GM19043 (cell line): Measurements from ENCODE around the gene PAX3.

Source experiments
- ATAC-seq: cut with Tn5 transposase; IDR thresholded peaks from one replicate; pipeline ENCODE4 v1.9.1; 2021; ENCODE audit warnings: low read depth; ENCODE audit not compliant: unreplicated experiment

Gene PAX3

DNA sequence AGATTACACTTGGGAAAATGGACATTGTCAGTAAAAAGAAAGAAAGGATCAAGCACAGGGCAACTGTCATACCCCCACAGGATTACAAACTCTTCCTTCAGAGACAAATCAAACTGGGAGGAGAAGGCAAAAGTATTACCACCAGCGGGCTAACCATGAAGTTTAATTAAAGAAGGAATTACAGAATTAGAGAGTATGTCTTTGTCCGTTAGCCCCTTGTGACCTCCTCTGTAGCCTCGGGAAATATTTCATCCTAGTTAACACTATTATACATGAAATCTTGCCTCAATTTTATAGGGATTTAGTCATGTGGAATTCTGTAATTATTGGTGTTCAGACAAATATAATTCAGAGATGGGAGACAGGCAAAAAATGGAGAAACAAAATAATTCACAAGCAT is 60.7 kb downstream of the PAX3 start:
- ATAC-seq, result no peak

DNA sequence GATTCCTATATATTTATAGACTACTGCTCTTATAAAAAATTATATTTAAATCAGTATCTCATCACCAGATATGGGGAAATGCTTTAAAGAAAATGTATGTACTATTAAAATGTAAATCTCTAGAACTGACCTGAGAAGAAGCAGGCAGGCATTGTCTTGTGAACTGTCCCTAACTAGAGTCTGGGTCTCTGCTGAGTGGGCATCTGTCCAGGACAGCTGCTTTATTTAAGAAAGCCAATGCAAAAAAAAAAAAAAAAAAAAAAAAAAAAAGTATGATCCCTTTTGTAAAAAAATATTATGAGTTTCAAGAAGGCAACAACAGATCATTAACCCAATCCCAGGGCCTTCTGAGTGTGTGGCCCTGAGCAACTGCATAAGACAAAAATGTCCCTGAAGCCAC is 66.0 kb downstream of the PAX3 start:
- ATAC-seq, result no peak

DNA sequence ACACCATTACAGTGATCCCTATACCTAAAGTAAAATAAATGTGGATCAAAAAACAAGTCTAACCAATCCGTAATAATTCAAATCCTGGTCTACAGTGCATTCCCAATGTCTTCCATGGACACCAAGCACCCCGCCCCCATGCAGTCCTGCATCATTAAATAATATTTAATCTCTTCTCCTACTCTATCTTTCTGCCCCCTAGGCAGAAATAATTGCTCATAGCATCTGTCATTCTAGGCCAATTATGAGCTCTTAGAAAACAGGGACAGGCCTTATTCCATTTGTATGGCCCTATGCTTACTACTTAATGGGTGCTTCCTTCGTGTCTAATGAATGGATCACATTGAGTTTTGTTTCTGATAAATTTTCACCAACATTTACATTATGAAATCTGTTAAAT is 66.4 kb downstream of the PAX3 start:
- no peak for ATAC-seq

DNA sequence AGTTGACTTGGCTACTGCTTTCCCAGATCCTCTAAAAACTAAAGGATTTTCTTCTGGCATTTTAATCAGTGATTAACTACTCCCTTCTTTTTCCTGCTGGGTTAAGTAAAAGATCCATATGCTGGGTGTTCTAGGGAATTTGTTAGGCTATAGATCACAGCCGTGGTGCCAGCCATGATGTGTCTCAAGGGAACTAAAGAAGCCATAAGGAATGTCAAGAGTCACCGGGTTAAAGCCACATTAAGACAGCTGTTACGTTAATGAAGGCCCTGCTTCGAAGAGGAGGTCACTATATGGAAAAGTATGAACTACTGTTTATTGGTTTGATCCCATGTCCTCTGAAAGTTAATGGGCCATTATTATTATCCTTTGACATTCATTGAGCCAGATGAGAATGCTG is 70.7 kb downstream of the PAX3 start:
- no peak for ATAC-seq

DNA sequence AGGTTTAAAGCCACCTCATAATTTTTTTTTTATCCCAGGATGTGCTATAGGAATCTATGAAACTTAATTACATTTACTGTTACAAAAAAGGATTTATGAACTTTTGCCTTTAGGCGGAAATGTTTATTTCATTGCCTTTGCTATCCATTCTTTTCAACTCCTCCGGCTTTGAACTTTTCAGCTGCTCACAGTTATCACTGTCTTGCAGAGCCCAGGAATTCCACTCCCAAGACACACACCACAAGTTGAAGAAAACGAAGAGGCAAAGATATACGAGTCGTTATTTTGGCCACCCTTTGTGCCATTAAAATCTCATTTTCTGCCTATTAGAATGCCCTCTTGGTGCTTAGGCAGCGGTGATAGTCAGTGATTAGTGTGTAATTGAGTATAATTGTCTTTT is 80.0 kb downstream of the PAX3 start:
- ATAC-seq, result no peak

DNA sequence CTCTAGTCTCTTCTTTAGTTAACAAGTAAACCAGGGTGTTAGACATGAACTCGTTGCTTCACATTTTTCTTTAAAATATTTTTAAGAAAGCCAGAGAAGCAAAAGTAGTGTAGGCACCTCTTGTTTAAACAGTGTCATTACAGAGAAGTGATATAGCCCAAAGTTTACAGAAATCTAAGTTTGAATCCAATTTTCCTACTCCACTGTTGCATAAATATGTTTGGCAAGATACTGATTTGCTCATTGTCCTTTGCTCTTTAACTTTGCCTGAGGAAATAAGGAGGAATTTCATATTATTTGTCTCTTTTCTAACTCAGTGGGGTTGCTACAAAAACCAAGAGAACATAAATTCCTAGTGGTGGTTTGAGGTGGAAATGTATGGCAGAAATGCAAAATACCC is 81.1 kb downstream of the PAX3 start:
- no peak for ATAC-seq

DNA sequence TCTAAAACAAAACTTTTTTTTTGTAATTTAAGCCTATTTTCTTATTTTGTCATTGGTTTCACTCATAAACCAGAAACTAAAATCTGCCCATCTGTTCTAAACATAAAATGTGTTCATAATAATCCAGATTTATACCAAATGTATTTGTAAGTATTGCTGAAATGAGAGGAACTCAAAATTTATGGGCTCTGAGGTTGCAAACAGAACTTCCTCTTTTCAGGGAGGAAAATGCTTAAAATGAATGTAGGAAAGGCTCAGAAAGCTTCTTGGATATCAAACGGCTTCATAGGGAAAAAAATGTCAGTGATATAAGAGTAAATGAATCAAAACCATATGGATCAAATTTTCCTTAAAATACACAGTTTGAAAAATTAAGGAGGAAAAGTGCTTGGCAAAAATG is 83.9 kb downstream of the PAX3 start:
- ATAC-seq, result no peak

DNA sequence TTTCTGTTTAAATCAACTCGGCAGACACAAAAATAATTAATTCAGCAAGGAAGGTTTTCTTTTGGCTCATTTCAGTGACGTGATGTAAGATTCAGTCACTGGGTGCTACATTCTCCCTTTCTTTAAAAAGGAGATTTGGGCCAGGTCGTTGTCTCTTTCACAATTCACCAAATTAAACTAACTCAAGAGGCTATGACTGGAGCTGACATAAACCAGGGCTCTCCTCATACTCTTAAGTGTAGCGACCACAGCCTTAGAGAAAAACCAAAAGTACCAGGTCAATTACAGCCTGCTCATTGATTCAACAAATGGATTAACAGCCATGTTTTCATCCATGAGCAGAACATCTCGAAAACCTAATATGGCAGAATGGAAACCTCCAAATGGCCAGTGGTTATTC is 85.7 kb downstream of the PAX3 start:
- ATAC-seq, result no peak

DNA sequence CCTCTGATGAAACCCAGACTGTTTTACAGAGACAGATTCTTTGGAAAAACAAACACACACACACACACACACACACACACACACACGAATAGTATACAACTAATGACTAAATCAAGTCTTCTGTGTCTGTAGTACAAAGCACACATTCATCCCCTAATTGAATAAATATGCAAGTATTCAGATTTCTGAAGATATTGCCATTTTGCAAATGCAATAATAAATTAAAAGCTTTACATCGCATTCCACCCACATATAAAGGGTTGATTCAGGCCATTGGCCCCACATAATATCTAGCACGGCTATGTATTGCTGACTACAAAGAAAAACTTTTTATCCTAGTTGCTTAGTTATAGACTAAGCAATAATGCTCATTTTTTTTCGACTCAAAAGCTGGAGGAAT is 86.2 kb downstream of the PAX3 start:
- no peak for ATAC-seq

DNA sequence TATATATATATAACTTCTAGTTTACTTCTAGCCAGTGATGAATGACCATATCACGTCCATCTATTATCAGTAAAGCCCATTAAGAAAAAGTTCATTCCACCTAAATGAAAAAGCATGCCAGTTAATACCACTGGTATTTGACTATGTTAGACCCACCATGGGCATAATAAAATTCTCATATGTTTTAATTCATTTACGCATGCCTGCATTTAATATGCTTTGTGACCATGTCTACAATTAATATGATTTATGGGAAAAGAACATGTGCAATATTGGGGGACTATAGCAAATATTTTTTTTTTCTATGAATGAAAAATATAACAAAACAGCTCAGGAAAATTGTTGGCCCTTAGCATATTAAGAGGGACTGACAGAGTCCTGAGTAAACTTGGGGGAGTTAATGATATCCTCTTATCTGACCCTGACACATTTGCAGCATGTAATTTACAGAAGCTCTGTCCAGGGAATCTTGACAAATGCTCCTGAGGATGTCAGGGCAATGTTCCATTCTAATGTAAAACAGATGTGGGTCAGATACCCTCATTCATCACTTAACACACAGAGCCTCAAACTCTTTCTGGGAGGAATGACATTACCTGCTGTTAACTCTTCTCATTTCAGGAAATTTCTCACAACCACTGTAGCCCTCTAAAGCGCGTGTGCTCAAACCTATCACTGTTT is 90.6 kb downstream of the PAX3 start:
- ATAC-seq, result no peak

DNA sequence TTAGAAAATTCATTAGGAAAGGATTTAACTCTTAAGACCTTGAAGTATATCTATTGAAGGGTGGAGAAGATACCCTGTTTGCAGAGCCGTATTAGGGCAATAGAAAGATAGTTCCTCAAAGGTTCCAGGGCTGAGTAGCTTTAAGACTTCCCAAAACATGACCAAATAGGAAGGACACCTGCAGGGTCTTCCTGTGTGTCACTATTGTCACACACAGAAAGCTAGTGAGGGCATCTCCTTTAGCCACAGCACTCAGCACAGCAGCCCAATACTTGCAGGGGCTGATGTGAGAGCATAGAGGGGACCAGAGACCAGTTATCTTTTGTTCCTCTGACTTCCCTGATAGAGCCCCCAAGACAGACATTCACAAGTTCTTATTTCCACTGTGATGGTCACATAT is 93.7 kb downstream of the PAX3 start:
- no peak for ATAC-seq

DNA sequence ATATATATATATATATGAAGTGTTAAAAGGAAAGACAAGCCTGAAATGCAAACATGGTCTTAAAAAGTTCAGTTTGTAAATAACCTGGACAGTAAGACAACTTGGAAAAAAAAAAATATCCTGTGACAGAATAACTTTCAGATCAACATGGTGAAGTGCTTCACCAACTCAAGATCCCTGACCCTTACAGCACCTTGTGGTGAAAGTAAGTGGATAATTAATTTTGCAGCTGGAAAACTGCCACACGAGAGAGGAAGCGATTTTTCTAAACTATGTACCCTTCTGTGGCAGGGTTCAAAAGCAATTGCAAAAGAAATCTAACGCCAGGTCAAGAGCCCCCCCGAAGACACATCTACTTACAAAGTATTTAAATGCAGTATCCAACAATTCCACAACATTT is 95.8 kb downstream of the PAX3 start:
- ATAC-seq, result no peak

DNA sequence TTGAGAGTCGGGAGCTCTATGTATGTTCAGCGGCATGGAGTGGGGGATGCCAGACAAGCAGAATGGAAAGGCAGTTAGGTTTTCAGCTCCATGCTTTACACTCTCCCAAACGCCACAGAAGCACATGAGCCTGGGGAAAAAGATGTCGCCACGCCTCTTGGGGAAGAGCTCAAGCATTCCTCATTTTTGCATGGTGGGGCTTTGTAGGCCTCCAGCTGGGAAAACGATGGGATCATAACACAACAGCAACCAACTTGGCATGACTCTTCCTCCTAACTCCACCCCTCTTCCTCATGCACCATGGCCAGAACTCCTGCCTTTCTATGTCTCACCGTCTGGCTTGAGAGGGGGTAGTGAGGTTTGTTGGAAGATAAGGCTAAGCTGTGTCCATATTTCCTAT is 102.6 kb downstream of the PAX3 start:
- no peak for ATAC-seq

DNA sequence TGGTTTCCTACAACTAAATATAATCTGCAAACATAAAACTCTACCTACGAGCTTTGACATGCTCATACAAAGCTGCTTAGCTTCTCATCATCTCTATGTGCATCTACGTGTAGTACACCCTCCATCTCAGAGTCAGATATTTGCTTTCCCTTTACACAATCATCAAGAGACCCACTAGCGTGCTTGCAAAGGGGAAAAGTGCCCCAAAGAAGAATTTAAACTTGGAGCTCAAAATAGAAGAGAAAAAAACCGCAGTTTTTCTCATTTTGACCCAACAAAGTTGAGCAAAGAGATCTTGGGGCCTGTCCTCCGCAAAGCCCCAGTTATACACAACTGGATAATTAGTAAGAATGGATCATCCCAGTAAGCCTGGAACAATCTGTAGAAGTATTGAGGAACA is 104.1 kb downstream of the PAX3 start:
- ATAC-seq, result no peak

DNA sequence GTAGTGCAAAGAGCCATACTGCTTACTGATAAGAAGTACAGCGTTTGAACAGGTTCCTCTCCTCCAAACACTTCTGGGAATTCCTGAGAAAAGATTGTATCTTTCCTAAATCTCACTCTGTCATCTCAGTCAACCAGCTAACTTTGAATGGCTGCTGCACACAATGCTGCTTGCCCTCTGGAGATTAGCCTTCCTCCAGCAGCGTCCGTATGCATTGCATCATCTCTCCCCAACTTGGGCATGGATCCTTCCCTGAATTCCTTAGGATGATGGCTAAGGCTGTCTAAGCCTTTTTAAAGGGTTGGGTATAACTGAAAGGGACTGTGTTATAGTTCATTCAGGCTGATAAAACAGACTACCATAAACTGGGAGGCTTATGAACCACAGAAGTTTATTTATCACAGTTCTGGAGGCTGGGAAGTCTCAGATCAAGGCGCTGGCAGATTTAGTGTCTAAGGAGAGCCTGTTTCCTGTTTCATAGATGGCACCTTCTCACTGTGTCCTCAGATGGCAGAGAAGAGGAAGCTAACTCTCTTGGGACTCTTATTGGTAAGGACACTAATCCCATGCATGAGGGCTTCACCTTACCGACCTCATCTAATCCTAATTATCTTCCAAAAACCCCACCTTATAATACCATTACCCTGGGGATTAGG is 105.3 kb downstream of the PAX3 start:
- no peak for ATAC-seq

DNA sequence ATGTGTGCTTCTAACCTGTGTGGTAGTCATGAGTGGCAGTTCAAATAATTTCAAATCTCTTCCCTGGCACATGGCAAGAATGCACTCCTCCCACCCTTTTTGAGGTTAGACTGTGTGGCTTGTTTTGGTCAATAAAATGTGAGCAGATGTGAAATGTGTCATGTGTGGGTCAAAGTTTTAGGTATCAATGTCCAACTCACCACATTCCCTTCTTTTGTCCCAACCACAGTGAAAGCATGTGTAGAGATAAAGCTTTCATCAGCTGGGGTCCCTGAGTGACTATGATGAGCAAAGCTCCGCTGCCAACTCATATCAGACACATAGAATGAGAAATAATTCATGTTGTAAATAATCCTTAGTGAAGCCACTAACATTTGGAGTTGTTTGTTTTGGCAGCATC is 118.2 kb downstream of the PAX3 start:
- no peak for ATAC-seq

DNA sequence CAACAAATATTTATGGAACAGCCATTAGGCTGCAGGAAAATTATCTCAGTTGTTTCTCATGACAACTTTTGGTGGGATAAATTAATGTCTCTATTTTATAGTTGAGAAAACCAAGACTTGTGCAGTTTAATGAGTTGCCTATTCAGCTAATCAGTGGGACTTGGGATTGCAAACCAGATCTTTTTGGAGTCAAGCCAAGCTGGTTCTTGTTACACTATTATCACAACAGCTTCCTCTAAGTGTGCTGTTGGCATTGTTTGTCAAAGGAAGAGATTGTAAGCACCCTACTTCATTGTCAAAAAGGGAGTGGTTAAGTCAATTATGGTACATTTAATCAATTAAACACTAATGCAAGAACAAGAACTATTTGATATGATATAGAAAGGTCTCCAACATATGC is 119.2 kb downstream of the PAX3 start:
- no peak for ATAC-seq

DNA sequence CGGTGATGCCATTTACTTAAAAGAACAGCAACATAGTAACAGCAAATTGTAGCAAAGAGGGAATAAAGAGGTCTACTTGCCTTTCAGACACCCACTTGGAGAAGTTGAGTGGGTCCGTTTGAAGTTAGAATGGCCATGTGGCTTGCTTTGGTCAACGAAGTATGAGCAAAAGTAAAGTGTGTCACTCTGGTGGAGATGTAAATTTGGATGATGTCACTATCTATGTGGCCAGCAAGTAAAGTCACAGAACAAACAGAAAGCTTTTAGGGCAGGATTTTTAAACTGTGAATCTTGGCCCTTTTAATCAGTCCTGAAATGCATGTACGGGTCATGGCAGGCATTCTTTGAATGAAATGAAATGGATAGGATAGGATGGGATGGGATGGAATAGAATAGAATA is 120.3 kb downstream of the PAX3 start:
- no peak for ATAC-seq

DNA sequence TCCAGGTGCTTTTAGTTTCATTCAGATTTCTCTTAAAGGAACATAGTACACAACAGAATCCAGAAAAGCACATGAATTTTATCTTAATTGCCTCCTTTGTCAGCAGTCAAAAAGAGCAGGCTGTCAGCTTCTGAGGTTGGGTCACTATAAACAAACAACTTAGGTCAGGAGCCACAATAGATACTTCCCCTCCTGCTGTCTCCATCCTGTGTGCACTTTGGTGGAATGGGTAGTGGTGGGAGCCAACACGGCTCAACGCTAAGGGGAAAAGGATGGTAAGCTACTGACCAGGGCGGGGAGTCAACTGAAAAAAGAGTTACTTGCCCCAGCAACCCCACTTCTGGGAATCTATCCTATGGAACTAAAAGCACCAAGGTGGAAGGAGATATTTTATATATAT is 121.9 kb downstream of the PAX3 start:
- ATAC-seq, result no peak

DNA sequence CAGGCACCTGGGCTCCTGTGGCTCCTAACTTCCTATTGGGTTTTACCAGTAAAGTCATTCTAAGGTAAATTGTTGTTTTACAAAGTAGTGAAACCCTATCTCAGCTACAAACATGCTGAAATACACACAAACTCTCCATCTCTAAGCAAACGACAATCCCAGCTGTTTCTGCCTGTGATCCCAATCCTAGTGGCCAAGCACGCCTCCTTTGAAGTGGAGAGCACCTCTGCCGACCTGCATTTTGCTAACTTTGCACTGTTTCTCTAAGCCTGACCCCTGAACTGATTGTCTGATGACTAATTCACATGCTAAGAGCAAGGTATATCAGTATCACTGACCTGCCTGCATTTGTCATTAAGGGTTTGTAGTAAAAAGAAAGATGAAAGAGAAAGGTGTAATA is 124.3 kb downstream of the PAX3 start:
- ATAC-seq, result no peak

DNA sequence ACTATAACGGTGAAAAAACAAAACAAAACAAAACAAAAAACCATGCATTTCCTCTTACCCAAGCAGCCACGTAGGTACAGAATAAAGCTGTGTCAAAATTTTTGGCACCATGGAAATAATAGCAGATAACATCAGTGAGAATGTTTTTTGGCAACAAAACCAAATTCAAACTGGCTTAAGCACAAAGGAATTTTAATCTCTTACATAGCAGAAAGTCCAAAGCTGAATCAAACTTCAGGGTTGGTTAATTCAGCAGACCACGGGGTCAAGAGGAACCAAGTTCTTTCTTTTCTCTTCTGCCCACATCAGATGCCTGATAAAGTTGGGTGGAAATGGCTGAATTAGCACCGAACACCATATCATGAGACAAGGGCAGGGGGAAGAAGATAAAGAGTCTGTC is 129.5 kb downstream of the PAX3 start:
- ATAC-seq, result no peak

DNA sequence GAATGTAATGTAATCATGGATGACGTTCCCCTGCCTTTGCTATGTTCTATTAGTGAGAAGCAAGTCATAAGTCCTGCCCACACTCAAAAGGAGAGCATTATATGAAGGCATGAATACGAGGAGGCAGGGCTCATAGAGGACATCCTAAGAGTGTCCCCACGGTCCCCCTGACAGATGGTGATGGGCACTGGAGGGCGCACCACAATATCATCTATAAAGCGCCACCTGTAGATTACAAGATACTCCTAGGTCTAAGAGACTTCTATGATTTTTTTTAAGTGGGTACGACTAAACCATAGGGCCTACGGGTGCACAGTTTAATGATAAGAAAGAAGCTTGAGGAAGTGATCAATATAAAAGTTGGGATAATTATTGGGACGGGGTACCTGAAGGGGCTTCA is 131.0 kb downstream of the PAX3 start:
- ATAC-seq, result no peak

DNA sequence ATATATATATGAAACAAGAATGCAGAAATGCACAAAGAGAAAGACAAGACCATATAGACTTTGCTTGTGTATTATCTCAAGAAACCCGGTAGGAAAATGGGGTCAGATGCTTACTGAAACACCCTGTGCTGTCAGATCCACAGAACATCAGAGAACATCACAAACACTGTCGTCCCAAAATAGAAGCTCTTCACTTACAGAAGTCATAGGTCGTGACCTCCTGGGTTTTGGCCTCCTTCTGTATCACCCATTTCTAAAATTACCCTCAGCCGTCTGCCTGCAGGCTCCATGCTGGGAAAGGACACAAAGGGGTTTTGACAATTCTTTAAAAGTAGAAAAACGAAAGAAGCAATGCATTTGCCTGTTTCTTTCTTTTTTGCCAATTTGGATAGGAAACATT is 137.9 kb downstream of the PAX3 start:
- ATAC-seq, result no peak
